ENCODE results near the gene HPD. TPM values are rescaled to one million over a fixed set of nuclear protein-coding genes. Genes with fewer than 3 reads are reported as not detected.
A peak's percentile ranks its signal among the peaks of the same experiment; 100 is the strongest.

The HPD gene
- total RNA-seq, 1 donor from 2014 or later, result 2.2 TPM

DNA sequence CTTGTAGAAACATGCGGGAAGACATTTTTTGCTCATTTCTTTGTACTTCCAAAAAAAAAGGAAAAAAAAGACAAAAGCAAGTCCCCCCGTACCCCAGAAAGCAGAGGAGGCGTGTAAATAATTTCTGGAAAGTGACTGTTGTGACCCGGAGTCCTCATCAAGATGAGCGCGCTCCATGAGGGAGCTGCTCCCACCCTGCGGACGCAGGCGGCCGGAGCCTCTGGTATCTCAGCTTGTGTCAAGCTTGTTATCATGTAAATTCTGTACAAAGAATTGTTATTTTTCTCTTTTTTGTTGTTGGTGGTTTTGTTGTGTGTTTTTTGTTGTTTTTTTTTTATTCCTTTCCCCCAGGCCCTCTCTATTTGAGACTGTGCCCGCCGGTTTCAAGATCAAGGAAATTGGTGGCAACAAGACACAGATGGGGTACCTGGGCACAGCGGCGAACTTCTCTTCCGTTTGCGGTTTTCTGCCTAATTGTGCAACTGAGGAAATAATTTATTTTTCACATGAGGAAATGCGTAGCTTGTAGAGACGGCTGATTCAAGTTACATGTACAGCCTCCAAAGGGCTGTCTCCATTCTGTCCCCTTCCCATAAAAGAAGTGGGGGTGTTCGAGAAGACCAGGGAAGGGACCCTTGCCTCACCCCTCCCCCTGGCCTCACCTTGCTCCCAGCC lies 27.0 kb downstream of the HPD start:
- intact Hi-C loops (cut with micrococcal nuclease), result no loop called here

DNA sequence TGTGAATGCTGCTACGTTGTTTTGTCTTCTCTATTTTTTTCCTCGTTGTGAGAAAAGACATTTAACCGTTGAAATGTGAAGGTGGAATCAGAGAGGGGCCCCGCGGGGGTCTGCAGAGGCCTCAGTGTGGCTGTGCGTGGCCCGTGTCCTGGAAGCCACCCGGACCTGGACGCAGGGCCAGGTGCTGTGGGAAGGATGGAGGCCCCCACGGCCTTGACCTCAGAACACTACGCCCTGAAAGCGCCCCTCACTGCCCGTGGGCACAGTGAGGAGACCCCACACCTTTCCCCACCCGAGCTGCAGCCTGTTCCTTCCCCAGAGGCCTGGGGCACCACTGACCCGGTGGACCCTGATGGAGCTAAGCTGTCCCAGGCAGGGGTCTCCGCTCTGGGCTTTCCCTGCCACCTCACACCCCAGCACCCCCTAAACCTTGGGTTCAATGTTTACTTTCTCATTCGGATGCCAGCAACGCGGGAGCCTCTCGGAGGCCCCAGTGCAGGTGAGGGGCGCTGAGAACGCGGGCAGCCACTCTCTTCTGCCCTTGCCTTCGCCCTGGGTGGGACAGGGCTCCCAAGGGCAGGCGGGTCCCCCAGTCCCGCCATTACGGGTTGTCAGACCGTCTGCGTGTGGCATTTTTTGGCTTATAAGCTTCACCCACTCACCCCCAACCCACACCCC lies 27.9 kb downstream of the HPD start:
- no peak for ATAC-seq
- DNase-seq, result no peak
- intact Hi-C loops (cut with micrococcal nuclease), result no loop called here

More for the DNA sequence above, 27.0 kb downstream of the HPD start:
- ATAC-seq, result no peak
- DNase-seq, result no peak

DNA sequence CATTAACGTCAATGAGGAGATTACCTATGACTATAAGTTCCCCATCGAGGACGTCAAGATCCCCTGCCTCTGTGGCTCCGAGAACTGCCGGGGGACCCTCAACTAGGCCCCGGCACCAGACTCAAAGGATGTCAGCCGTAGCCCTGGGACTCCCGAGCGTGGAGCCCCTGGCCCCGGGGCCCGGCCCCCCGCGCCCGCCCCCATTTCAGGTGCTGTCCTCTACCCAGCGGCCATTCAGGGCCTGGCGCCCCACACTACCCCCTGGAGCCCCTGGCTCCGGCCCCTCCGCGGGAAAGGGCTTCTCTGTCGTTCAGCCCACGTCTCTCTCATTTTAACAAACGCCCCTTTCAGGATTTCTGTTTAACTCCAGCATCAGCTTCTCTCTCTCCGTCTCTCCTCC lies 28.5 kb downstream of the HPD start:
- ATAC-seq, result no peak
- DNase-seq, result no peak
- intact Hi-C loops (cut with micrococcal nuclease), result no loop called here

DNA sequence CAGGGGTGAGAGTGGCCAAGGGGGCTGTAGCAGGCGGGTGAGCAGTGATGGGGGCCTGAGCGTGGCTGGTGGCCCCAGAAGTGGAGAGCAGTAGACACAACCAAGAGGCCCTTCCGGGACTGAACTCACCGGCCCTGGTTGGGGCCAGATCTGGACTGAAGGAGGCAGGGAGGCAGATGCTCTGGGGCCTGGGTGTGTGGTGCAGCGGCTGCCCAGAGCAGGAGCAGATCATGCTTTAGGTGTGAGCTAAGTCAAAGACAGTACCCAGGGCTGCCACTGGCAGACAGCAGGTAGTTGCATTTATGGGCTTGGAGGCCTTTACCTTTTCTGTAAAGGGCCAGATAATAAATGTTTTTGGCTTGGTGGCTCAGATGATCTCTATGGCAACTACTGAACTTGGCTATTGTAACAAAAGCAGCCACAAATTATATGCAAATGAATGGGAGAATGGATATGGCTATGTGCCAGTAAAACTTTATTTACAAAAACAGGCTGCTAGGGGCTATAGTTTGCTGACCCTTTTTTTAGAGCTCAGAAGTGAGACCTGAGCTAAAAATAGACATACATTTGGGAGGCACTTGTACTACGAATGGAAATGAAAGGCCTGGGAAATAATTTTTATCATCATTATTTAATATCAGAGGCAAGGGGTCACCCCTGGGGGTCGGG lies 29.3 kb downstream of the HPD start:
- no peak for DNase-seq
- intact Hi-C loops (cut with micrococcal nuclease), result no loop called here
- peak; percentile 36 for ATAC-seq

- intact Hi-C loops (cut with micrococcal nuclease), result no loop called here
- ATAC-seq, result no peak
Observed at GRCh38 chr12:121828826-121829225, 29.8 kb downstream of the HPD start.

GRCh38 chr12:121828306-121828705 lies 30.4 kb downstream of the HPD start:
- no peak for DNase-seq
- no peak for ATAC-seq
- intact Hi-C loops (cut with micrococcal nuclease), result no loop called here

More at GRCh38 chr12:121828826-121829225, 29.8 kb downstream of the HPD start:
- DNase-seq, result no peak

DNA sequence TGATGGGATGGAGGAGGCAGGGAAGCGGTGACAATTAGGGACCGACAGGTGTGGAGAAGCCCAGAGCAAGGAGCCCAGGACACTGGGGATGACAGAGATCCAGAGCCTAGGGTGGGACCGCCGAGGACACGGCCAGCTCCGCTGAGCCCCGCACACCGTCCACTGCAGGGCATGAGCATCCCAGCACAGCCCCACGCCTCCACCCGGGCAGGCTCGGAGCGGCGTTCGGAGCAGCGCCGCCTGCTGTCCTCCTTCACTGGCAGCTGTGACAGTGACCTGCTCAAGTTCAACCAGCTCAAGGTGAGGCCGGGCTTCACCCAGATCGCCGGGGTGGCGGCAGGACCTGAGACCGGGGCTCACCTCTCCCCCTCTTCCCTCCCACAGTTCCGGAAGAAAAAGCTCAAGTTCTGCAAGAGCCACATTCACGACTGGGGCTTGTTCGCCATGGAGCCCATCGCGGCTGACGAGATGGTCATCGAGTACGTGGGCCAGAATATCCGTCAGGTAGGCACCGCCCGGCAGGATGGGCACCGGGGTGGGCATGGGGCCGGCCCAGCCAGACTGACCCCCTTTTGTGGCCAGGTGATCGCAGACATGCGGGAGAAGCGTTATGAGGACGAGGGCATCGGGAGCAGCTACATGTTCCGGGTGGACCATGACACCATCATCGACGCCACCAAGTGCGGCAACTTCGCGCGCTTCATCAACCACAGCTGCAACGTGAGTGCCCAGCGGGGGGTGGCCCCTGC lies 31.1 kb downstream of the HPD start:
- peak; percentile 12 for DNase-seq
- no peak for ATAC-seq
- intact Hi-C loops (cut with micrococcal nuclease), result no loop called here

DNA sequence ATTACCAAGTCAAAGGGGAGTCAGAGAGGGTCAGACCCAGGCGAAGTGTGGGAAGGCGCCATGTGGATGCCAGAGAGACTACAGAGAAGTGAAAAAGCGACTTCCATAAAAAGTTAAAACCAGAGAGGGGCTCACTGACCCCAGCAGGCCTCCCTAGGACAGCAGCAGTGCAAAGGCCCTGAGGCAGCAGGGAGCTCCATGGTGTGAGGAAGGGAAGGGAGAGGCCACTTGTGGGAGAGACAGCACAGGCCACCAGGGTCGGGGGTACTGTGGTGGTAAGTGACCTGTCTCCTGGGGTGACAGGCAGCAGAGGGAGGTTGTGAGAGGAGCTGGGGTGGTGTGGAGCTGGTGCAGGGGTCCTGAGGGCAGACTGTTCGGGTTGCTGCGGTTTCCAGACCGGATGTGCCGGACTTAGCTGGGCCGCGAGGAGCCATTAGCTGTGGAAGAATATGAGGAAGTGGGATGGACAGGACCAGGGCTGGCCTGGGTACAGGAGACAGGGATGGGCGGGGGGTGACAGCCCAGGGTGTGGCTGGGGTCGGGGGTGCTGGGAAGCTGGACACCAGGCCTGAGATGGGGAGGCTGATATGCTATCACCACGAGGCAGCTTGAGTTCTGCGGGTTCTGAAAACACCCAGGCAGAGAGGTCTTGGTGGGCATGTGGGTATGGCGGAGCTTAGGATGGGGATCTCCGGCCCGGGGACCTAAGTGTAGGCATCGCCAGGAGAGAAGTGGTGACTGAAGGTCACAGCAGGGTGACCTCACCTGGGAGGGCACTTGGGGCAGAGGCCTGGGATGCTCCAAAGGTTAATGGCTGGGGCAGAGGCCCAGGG lies 32.1 kb downstream of the HPD start:
- intact Hi-C loops (cut with micrococcal nuclease), result no loop called here
- no peak for ATAC-seq
- peak; percentile 21 for DNase-seq

GRCh38 chr12:121825041-121825523 lies 33.6 kb downstream of the HPD start:
- intact Hi-C loops (cut with micrococcal nuclease), result no loop called here
- DNase-seq (no peak), ATAC-seq (peak; percentile 11)

DNA sequence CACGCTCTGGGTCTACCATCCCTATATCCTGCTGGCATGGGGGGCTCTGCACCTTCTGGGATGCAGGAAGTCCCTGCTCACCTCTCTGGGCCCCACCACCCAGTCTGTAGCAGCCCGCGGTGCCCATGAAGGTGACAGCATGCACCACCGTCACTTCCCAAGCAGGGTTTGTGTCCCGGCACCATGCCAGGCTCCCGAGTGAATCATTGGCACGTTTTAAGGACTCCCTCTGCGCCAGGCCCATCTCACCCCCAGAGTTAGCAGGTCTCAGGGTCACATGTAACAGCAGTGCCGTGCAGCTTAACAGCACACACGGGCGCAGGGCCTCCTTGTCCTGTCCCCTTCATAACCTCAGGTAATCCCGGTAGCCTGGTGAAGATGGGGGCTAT lies 34.9 kb downstream of the HPD start:
- no peak for DNase-seq
- no peak for ATAC-seq
- intact Hi-C loops (cut with micrococcal nuclease), result no loop called here

- peak; percentile 28 for DNase-seq
- peak; percentile 15 for ATAC-seq
- intact Hi-C loops (cut with micrococcal nuclease), result no loop called here
Observed at GRCh38 chr12:121823101-121823726, 35.4 kb downstream of the HPD start.

- intact Hi-C loops (cut with micrococcal nuclease), result no loop called here
- DNase-seq (peak; percentile 23), ATAC-seq (peak; percentile 5)
Observed at GRCh38 chr12:121822393-121823100, 36.1 kb downstream of the HPD start.

GRCh38 chr12:121820056-121820455 lies 38.6 kb downstream of the HPD start:
- intact Hi-C loops (cut with micrococcal nuclease), result no loop called here
- ATAC-seq, result no peak
- DNase-seq, result no peak

- DNase-seq (no peak), ATAC-seq (no peak)
- intact Hi-C loops (cut with micrococcal nuclease), result no loop called here
Observed at GRCh38 chr12:121819212-121819949, 39.3 kb downstream of the HPD start.

DNA sequence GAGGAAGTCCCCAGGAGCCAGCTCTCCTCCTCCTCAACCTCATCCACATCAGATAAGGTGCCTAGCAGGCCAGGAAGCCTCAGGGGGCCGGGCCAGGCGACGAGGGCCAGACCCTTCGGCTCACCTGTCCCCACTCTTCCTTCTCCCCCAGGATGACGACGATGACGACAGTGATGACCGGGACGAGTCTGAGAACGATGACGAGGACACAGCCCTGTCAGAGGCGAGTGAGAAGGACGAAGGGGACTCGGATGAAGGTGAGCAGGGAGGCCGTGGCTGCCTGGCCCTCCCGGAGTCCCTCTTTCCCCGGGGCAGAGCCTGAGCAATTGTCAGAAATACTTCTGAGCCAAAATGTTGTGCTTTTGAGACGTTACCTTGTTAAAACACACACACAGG lies 41.0 kb downstream of the HPD start:
- intact Hi-C loops (cut with micrococcal nuclease), result no loop called here
- DNase-seq (peak; percentile 13), ATAC-seq (no peak)

DNA sequence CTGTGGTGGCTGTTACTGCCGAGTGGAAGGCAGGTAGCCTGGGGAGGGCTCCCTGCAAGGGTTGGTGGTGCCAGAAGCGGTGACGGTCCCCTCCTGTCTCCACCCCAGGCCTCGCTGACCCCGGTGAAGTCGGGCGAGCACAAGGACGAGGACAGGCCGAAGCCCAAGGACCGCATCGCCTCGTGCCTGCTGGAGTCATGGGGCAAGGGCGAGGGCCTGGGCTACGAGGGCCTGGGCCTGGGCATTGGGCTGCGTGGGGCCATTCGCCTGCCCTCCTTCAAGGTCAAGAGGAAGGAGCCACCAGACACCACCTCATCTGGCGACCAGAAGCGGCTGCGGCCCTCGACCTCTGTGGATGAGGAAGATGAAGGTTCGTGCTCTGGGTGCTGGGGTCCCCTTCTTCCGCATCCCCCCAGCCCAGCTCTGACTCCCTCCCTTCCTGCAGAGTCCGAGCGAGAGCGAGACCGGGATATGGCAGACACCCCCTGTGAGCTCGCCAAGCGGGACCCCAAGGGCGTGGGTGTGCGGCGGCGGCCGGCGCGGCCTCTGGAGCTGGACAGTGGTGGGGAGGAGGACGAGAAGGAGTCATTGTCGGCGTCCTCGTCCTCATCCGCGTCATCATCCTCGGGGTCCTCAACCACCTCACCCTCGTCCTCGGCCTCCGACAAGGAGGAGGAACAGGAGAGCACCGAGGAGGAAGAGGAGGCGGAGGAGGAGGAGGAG lies 41.6 kb downstream of the HPD start:
- no peak for ATAC-seq
- no peak for DNase-seq
- intact Hi-C loops (cut with micrococcal nuclease), result no loop called here
